GM19452 (cell line): Measurements from ENCODE around the gene CDK14.
"Not testable (repeated sequence)": the region's sequence is repeated elsewhere in the genome, so short reads cannot be mapped to it uniquely, and the experiment has no call there.

Experiments
- ATAC-seq: cut with Tn5 transposase; IDR thresholded peaks from one replicate; pipeline ENCODE4 v1.9.1; 2021; ENCODE audit not compliant: unreplicated experiment

The CDK14 gene

DNA sequence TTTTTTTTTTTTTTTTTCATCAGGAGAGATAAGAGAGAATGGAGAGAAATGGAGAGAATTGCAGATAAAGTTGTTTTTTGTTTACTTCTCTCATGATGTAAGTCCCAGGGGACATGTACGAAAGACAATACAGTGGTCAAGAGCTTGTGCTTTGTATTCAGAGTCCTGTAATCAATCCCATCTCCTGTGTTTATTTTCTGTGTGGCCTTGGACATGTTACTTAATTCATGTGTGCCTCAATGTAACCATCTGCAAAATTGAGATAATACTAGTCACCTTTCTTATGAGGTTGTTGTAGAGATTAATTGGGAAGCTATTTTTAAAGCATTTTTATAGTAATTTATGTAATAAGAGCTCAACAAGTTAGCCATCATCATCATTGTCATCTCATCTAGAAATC lies 117.5 kb downstream of the CDK14 start:
- ATAC-seq: no peak

DNA sequence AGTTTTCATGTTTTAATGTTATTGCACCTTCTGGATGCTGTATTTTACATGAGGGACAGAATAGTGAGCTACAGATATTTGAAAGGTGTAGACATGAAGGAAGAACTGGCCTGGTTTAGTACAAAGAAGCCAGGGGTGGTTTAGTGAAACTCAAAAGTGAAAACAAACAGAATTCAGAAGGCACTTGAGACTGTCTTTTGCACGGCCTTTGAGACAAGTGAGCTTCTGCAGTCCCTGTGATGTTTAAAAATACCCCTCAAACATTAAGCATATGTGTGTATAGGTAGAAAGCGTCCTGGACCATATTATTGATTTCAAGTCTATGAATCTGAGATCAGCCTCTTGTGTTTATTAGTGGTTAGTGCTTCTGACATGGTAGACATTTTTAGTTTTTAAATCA lies 118.9 kb downstream of the CDK14 start:
- peak; percentile 36 for ATAC-seq

DNA sequence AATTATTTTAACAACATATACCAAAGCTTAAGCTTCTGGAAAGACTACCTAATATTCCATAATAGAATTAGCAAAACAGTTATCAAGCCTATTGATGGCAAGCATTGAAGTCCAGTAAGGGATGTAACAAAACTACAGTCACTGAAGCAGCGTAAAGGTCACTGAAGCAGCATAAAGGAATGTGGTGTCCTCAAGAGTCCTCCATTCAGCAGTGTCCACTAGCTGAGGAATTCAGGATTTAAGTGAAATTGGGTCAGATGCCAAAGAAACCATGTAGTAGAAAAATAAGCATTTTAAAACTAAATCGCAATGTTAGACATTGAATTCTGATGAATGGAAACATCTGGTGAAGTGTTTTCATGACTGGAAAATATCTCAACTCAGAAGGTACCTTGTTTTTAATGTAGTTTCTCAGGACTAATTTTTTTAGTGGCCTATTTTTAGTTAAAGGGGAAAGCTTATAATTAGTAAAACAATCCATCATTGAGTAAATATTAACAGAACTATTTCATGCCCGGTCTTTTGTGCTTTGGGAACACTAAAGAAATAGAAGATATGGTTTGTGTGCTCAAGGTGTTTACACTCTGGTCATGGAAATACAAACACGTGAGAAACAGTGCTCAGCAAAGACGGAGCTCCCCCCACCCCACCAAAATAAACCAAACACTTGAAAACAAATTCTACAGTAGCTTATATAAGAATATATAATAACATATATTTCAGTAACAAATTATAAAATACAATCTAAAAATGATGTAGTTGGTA lies 121.4 kb downstream of the CDK14 start:
- ATAC-seq: no peak

DNA sequence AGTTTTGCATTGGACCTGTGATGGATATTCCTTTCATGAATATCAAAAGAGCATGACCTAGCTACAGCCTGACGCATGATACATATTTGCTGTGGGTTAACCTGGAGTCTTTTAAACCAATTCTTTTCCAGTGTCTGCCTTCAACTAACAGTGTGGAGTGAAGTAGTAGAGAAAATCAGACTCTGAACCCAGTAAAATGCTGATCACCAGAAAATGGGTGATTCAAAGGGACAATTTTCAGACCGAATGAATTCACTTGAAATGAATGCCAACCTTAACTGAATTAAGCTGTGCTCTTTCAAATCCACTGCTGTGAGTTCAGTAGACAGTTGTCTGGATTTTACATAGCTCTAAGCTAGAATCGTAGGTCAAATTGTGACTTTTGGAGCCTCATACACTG lies 123.0 kb downstream of the CDK14 start:
- no peak for ATAC-seq

DNA sequence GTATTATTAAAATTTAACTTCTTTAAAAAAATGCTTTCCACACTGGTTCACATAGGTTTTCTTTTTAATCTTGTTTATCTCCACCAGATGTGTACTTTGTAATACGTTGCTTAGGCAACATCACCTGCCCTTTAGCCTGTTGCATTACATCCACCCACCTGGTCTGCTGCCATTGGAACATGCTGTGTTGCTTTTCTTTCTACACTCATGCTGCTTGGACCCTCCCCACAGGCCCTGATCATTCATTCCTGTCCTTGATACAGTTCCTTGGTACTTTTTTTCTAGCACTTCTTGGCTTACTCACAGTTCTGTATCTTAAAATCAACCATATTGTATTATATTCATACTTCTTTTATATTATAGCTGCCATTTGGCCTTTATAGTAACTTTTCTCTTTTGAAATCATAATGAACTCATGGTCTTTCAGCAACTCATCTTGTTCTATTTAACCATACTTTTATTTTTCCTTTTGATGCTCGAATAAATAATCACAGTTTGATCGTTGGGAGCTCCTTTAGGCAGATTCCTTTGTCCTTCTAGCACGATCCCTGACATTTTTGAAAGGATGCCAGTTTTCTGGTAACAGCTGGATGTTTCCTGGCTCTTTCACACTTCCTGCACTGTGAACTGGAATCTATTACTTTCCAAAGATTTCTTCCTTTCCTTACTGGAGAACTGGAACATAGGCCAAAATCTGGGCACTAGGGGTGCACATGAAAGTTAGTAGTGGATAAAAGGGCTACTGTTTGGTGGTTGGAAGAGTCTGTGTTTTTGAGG lies 125.1 kb downstream of the CDK14 start:
- ATAC-seq: no peak

DNA sequence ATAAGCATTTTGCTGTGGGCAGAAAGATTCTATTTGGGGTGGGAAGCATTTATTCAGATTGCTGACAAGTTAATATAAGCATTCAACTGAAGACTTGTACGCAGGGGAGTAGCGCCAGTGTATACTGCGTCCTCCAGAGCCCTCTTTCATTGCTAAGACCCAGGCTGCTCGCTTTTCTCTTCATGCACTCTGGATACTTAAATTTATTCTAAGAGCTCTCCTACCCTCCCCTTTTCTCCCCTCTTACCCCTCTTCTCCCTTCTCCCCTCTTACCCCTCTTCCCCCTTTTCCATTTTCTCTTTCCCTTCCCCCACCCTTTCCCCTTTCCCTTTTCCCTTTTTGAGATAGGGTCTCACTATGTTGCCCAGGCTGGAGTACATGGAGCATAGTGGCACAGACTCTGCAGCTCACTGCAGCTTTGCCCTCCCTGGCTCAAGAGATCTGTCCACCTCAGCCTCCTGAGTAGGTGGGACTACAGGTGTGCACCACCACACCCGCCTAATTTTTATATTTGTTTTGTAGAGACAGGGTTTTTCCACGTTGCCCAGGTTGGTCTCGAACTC lies 125.8 kb downstream of the CDK14 start:
- ATAC-seq: no peak

DNA sequence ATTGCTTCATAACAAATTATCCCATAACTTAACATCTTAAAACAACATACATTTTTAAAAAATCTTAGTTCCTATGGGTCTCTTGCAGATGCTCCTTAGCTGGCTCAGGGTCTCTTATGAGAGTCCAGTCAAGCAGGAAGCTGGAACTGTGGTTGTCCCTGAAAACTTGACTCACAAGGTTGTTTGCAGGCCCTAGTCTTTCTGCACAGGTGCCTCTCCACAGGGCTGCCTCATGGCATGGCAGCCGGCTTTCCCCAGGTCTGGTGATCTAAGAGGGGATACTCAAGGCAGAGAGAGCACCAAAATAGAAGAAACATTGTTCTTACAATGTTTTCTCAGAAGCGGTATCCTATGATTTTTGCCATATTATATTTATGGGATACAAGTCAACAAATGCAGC lies 127.1 kb downstream of the CDK14 start:
- ATAC-seq: no peak

DNA sequence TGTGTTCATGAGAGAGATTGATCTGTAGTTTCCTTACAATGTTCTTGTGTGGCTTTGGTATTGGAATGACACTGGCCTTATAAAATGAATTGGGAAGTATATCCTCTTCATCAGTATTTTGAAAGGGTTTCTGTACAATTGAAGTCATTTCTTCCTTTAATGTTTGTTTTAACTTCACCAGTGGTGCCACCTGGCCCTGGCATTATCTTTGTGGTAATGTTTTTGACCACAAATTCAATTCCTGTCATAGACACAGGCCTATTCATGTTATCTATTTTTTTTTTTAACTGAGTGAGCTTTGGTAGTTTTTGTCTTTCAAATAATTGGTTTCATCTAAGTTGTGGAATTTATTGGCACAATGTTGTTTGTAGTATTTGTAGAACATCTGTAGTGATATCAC lies 127.7 kb downstream of the CDK14 start:
- no peak for ATAC-seq

DNA sequence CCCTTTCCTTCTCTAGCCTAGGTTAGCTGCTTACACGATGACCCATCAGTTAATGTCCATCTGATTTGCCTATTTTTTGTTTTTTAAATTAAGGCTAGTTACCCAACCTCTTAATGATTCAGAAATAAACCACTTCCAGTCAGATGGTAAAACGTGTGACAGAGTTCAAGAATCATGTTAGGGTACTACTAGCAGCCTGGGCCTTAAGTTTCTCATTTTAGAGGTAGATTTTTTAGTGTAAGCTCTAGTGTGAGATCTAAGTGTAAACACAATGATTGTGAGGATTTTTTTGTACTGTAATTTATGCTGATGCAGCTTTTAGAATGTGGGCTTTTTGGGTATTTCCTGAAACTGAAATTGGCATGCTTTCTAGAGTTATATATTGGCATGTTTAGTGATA lies 130.0 kb downstream of the CDK14 start:
- no peak for ATAC-seq

DNA sequence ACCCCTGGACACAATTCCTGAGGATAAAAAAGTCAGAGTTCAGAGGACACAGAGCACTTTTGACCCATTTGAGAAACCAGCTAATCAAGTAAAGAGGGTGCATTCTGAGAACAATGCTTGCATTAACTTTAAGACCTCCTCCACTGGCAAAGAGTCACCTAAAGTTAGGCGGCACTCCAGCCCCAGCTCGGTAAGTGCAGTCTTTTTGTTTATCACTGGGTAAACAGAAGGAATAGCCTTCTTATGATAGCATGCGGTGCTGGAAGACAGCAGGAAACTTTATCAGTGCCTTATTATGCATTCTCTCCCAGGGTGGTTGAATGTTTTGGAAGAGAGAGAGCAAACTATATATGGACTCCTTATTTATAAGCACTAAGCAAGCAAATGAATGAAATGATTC lies 130.5 kb downstream of the CDK14 start:
- no peak for ATAC-seq

DNA sequence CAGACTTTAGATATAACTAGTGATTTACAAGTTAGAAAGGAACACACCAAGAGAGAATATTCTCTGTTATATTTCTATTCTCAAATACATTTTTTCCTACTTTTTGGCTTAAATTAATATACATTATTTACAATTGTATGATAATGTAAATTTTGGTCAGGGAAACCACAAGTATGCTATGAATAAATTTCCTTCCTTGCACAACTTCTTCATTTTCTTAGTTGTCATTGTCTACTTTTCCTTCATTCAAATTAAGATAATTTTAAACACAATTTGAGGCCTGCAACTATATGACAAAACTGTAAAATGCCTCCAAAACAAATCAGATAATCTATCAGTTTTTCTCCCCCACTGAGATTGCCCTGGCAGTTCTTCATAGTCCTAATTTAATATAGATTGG lies 131.3 kb downstream of the CDK14 start:
- no peak for ATAC-seq

DNA sequence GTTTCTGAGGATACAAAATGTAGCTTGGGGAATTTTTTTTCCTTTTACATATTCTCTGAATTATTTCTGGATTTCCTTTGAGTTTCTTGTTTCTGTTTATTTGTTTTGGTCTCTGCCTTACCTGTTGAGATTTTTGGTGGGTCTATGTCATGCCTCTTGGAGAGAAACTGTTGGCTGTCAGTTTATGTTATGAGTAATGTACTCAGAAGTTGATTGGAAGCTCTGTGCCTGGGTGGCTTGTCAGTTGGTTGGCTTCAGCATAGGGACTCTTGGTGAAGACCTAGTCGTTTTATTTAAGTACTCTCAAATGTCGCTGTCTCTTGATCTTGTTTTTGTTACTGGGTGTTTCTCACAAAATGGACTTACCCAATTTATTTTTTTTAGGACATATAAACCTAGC lies 132.4 kb downstream of the CDK14 start:
- ATAC-seq: peak; percentile 83

DNA sequence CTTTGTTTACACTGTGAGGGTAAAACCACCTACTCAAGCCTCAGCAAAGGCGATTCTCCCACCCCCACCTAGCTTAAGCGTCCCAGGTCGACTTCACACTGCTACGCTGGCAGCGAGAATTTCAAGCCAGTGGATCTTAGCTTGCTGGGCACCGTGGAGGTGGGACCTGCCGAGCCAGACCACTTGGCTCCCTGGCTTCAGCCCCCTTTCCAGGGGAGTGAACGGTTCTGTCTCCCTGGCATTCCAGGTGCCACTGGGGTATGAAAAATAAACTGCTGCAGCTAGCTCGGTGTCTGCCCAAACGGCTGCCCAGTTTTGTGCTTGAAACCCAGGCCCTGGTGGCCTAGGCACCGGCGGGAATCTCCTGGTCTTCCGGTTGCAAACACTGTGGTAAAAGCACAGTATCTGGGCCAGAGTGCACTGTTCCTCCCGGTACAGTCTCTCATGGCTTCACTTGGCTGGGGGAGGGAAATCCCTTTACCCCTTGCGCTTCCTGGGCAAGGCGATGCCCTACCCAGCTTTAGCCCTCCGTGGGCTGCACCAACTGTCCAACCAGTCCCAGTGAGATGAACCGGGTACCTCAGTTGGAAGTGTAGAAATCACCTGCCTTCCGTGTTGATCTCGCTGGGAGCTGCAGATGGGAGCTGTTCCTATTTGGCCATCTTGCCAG lies 139.6 kb downstream of the CDK14 start:
- ATAC-seq: not testable (repeated sequence)

DNA sequence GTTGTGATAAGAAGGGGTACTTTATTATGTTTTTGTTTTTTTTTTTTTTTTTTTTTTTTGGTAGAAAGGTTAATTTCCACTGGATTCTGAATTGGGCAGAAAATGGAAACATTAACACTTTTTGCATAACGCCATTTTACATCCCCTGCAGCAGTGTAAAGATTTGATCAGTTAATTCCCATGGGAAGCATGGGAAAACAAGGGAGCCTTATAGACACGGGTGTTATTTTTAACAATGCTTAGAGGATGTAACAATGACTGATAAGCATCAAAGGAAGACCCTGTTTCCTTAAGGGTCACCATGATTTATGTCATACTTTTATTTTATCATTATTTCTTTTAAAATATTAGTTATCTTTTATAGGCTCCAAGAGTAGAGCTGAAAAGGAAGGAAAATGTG lies 140.2 kb downstream of the CDK14 start:
- ATAC-seq: no peak

DNA sequence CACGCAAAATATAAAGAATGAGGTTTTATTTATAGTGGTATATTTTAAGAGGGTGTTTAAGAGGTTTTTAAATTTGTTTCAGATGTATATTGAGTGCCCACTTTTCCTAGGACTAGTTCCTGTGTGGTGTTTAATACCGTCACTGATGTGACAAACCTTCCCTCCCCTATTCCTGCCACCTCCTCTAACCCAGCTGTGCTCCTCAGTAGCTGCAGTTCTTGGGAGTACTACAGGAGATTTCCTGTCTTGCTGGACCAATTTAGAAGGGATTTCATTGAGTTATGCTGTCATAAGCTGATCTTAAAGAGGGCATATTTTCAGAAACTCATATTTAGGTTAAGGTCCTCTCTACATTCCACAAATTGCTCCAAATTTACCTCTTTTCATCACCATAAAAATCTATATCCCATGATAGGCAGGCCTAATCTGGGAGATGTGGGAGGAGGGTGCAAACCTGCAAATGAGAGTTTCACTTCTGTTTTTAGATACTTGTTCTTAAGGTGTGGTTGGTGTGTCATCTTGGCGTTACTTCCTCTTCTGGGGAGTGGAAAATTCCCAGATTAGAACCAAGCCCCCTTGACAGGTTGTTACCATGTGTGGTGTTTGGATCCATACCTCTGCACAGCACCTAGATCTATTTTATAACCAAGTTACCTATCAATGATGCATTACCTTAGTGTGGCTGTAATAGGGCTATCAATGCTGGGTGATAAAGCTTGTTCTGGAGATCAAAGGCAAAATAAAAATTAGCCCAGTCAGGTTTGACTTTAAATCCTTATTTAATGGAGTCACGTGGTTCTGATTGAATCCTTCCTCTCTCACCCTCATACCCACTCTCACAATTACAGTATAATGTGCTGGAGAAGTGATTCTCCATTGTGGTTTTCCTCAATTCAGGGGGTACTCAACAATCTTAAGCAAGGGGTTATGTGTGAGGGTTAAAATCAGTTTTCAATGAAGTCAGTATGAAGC lies 141.1 kb downstream of the CDK14 start:
- ATAC-seq: peak; percentile 91

DNA sequence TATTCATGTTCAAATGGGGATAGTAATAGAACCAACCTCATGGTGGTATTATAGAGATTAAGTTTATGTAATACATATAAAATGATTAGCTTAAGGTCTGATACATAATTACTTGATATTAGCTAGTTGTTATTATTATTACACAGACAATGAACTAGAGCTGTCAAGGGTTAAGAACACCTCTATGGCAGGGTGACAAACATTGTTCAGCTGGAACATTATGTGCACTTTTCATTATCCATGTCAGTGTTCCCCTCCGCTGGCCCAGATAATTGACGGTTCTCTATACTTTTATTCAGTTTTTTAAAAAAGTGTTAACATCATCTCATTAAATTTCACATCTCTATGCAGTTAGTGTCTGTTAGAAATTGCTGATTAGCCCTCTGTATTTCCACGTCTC lies 142.1 kb downstream of the CDK14 start:
- no peak for ATAC-seq

DNA sequence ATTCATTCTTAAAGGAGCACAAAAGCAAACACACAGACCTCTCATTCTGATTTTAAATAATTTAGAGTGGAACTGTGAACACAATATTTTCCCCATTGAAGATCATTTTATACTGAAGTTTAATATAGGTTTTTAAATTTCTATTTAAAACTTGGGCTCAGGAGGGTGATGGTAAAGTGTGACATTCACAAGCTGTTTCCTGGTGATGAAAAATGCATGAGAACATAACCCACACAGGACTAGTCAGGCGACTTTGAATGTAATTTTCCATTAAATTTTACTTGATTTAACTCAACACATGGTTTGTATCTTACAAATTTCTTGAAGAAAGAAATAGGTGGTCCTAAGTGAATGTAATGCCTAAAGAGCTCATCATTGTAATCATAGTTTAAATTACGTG lies 143.6 kb downstream of the CDK14 start:
- ATAC-seq: no peak

DNA sequence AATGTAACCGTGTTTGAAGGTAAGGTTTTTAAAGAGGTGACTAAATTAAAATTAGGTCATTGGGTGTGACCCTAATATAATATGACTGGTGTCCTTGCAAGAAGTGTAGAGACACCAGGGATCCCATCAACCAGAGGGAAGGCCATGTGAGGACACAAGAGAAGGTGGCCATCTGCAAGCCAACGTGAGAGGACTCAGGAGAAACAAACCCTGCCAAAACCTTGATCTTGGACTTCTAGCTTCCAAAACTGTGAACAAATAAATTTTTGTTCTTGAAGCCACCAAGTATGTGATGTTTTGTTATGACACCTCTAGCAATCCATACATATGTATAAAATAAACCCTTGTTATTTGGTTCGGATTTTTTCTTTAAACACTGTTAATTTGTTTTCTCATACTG lies 144.3 kb downstream of the CDK14 start:
- no peak for ATAC-seq

DNA sequence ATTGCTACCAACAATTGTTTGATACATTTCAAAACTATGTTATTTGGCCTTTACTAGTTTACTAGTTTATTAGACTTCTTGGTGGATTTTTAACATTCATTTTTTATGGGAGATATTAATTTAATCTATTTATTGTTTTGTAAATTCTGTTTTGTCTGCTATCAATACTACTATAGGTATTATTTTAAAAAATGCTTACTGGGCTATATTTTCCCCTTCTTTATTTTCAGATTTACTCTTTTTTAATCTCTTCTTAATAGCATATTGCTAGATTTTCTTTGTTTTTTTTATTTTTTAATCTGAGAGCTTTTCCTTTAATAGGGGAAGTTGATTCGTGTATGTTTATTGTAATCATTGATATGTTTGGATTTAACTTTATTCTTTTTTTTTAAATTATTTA lies 147.5 kb downstream of the CDK14 start:
- no peak for ATAC-seq

DNA sequence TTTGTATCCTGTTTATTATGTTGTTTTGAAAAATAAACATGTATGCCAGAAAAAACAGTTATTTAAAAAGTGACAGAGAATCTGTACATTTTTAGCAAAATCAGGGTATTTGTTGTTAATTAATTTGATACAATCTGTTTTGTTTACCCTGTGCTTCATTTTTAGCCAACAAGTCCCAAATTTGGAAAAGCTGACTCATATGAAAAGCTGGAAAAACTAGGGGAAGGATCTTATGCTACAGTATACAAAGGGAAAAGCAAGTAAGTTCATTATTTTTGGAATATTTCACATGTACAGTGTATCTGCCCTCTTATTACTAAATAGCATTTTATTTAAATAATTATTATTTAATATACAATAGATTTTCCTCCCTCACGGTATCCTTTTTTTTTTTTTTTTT lies 151.4 kb downstream of the CDK14 start:
- no peak for ATAC-seq

DNA sequence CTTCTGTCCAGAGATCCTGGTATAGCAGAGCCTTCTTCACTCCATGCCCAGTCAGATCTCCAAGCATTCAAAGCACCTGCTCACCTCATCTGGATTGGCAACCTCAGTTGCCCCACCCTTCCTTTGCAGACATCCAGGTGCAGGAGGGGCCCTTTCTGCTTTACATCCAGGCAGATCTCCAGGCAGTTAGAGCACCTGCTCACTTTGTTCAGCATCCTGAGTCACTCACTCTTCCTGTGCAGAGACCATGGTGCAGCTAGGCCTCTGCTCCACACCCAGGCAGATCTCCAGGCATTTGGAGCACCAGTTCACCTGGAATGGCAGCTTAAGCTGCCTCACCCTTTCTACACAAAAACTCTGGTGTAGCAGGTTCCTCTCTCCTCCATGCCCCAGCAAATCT lies 153.1 kb downstream of the CDK14 start:
- ATAC-seq: no peak
